GM12864 (cell line): ENCODE results near the gene S100A10.

Experiments used
- DNase-seq: peaks from one replicate; pipeline ENCODE4 v3.0.0-alpha.2; 2011; ENCODE audit warnings: low read depth
- H3K4me3 ChIP-seq: 2 replicates; pipeline ENCODE4 v1.5.1; 2011; ENCODE audit warnings: mild to moderate bottlenecking, low read depth, low read length, control low read depth
- TF ChIP-seq, protein P1 (sequence below): IDR thresholded peaks from 2 replicates; pipeline ENCODE4 v1.5.1; 2011; ENCODE audit warnings: low read depth, mild to moderate bottlenecking, moderate library complexity, low read length, control low read depth, inconsistent platforms; ENCODE audit errors: missing control alignments

S100A10 gene

DNA sequence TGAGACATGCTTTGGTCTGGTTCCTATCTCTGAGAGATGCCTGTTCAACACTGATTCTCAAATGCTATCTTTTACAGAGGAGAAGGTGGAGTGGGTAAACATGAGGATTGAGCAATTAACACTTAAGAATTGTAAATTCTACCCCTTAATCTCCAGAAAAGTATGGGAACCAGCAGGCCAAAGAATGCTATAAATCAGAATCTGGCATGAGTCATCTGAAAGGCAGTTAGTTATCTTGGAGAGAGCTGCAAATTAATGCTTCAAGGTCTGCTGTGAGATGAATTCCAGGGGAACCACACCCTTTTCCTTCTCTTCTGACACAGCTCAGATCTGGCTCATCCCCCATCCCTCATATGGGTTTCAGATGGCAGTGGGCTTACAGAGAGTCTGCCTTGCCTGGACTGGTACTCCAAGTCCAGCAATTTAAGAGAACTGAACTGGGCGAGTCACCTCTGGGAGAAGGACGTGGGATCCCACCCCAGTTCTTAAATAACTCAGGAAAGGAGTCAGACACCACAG is 5.2 kb downstream of the S100A10 start:
- H3K4me3 ChIP-seq = no peak overlapping the region
- TF ChIP-seq, protein P1, sequence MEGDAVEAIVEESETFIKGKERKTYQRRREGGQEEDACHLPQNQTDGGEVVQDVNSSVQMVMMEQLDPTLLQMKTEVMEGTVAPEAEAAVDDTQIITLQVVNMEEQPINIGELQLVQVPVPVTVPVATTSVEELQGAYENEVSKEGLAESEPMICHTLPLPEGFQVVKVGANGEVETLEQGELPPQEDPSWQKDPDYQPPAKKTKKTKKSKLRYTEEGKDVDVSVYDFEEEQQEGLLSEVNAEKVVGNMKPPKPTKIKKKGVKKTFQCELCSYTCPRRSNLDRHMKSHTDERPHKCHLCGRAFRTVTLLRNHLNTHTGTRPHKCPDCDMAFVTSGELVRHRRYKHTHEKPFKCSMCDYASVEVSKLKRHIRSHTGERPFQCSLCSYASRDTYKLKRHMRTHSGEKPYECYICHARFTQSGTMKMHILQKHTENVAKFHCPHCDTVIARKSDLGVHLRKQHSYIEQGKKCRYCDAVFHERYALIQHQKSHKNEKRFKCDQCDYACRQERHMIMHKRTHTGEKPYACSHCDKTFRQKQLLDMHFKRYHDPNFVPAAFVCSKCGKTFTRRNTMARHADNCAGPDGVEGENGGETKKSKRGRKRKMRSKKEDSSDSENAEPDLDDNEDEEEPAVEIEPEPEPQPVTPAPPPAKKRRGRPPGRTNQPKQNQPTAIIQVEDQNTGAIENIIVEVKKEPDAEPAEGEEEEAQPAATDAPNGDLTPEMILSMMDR = no peak
- no peak for DNase-seq

GRCh38 chr1:151986501-151987190 is 7.0 kb downstream of the S100A10 start:
- TF ChIP-seq, protein P1 = no peak
- no peak overlapping the region for H3K4me3 ChIP-seq
- DNase-seq = no peak

GRCh38 chr1:151985768-151986167 is 7.9 kb downstream of the S100A10 start:
- TF ChIP-seq, protein P1 = no peak
- no peak overlapping the region for H3K4me3 ChIP-seq
- no peak for DNase-seq

- TF ChIP-seq, protein P1 = no peak
- no peak for DNase-seq
- no peak overlapping the region for H3K4me3 ChIP-seq
These were observed 8.4 kb downstream of the S100A10 start for GRCh38 chr1:151985270-151985669.

- DNase-seq = no peak
- no peak overlapping the region for H3K4me3 ChIP-seq
- TF ChIP-seq, protein P1 = no peak
These were observed 9.2 kb downstream of the S100A10 start for GRCh38 chr1:151984313-151984956.

- DNase-seq = no peak
- H3K4me3 ChIP-seq = no peak overlapping the region
- TF ChIP-seq, protein P1 = no peak
These were observed 11.2 kb downstream of the S100A10 start for GRCh38 chr1:151982300-151983005.
